GM18909 (cell line): ENCODE data around the gene GSX2.

Experiments
- ATAC-seq: cut with Tn5 transposase; IDR thresholded peaks from one replicate; pipeline ENCODE4 v1.9.1; 2021; ENCODE audit warnings: mild to moderate bottlenecking; ENCODE audit not compliant: unreplicated experiment, poor library complexity

Gene GSX2

GRCh38 chr4:54074381-54074780 lies 25.6 kb upstream of the GSX2 start:
- ATAC-seq = no peak

- ATAC-seq = no peak
Measured at GRCh38 chr4:54076673-54077072, 23.3 kb upstream of the GSX2 start.

- ATAC-seq = no peak
Measured at GRCh38 chr4:54077812-54078211, 22.2 kb upstream of the GSX2 start.

GRCh38 chr4:54082168-54082567 lies 17.8 kb upstream of the GSX2 start:
- no peak for ATAC-seq

- no peak for ATAC-seq
Measured at GRCh38 chr4:54085284-54085683, 14.7 kb upstream of the GSX2 start.

GRCh38 chr4:54089875-54090274 lies 10.1 kb upstream of the GSX2 start:
- ATAC-seq = no peak

- no peak for ATAC-seq
Measured at GRCh38 chr4:54090404-54090803, 9.6 kb upstream of the GSX2 start.

- ATAC-seq = peak; percentile 60
Measured at GRCh38 chr4:54090804-54091623, 8.9 kb upstream of the GSX2 start.

- ATAC-seq = peak; percentile 80
Measured at GRCh38 chr4:54091637-54092404, 8.1 kb upstream of the GSX2 start.

- ATAC-seq = no peak
Measured at GRCh38 chr4:54092405-54093323, 7.3 kb upstream of the GSX2 start.

GRCh38 chr4:54093324-54094240 lies 6.4 kb upstream of the GSX2 start:
- ATAC-seq = no peak

- ATAC-seq = no peak
Measured at GRCh38 chr4:54094451-54094850, 5.5 kb upstream of the GSX2 start.

- ATAC-seq = no peak
Measured at GRCh38 chr4:54095110-54095825, 4.7 kb upstream of the GSX2 start.

GRCh38 chr4:54096295-54096962 lies 3.5 kb upstream of the GSX2 start:
- no peak for ATAC-seq

- ATAC-seq = no peak
Measured at GRCh38 chr4:54097152-54097551, 2.8 kb upstream of the GSX2 start.

- no peak for ATAC-seq
Measured at GRCh38 chr4:54098375-54098774, 1.6 kb upstream of the GSX2 start.

GRCh38 chr4:54099287-54099747 lies 646 bp upstream of the GSX2 start:
- ATAC-seq = no peak

- ATAC-seq = no peak
Measured at GRCh38 chr4:54100595-54101189, 729 bp downstream of the GSX2 start.
